Mammary epithelial cell (primary cell): ENCODE data around the gene LGALSL.

ENCODE experiments used
- CTCF ChIP-seq, 2 donors: IDR thresholded peaks in 1 of 2; conservative IDR thresholded peaks in 1 of 2; 2 replicates each; pipeline ENCODE4 v1.5.1; 2011 to 2012; ENCODE audit warnings: inconsistent platforms in 2 of 2, low read length in 2 of 2, mild to moderate bottlenecking in 2 of 2, control low read depth in 1 of 2, low read depth in 1 of 2; ENCODE audit not compliant: insufficient read depth in 1 of 2; ENCODE audit errors: extremely low read depth in 1 of 2
- EZH2 ChIP-seq: IDR thresholded peaks from 2 replicates; pipeline ENCODE4 v1.6.1; 2012; ENCODE audit warnings: low read length, inconsistent platforms, borderline replicate concordance

- no peak for TF ChIP-seq CTCF (conservative IDR thresholded peaks at IDR 0.05 in 1 of 2, IDR thresholded peaks at IDR 0.05 in 1 of 2; ENCODE audit: extremely low read depth in 1 of 2, insufficient read depth in 1 of 2, low read depth in 1 of 2, low read length in 2 of 2)
- no peak for TF ChIP-seq EZH2
Measured at GRCh38 chr2:64506686-64507085, 52.7 kb downstream of the LGALSL start.
